ENCODE measurements around the gene ITGB3. TPM values are rescaled to one million over a fixed set of nuclear protein-coding genes. Genes with fewer than 3 reads are reported as not detected.
"Not testable (repeated sequence)": the region's sequence is repeated elsewhere in the genome, so short reads cannot be mapped to it uniquely, and the experiment has no call there.

The ITGB3 gene
- total RNA-seq, 1 experiment from 2014 or later = 3.7 TPM

DNA sequence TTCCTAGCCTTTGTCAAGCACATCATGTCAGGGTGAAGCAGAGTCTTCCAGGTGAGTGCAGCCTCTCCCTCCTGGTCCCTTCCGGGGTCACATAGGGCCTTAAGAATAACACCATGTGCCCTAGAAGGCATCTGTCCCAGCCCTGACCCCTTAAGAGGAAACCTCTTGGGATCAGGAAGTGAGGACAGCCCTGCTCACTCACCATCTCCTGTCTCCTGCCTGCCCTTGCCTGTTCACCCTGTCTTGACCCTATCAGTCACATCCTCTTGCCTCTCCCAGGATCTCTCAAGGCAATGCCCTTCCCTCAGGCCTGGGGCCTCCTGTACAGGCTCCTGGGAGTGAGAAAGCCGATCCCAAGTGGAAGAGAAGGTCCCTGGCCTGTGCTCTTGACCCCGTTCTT is 30.6 kb upstream of the ITGB3 start:
- no peak for DNase-seq (ENCODE audit: low spot score)

DNA sequence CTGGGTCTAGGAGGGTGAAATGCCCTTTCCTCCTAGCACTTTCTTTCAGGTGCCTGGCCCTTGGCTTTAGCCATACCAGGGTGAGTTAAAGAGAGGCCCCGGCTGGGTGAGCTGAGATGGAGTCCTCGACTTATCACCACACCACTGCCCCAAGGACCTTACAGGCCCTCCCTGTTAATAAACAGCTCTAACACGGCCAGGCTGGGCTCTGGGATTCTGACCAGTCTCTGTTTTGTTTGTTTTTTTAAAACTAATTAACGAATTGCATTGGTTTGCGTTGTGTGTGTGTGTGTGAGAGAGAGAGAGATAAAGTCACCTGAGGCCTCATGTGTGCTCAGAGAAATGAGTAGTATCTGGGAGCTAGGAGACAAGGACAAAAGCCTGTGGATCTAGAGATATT is 30.2 kb upstream of the ITGB3 start:
- DNase-seq (ENCODE audit: low spot score) = no peak

DNA sequence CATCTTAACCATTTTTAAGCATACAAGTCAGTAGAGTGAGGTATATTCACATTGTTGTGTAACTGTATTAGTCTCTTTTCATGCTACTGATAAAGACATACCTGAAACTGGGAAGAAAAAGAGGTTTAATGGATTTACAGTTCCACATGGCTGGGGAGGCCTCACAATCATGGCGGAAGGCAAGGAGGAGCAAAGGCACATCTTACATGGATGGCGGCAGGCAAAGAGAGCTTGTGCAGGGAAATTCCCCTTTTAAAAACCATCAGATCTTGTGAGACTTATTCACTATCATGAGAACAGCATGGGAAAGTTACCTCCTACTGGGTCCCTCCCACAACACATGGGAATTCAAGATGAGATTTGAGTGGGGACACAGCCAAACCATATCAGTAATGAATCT is 29.6 kb upstream of the ITGB3 start:
- DNase-seq (ENCODE audit: low spot score) = not testable (repeated sequence)

DNA sequence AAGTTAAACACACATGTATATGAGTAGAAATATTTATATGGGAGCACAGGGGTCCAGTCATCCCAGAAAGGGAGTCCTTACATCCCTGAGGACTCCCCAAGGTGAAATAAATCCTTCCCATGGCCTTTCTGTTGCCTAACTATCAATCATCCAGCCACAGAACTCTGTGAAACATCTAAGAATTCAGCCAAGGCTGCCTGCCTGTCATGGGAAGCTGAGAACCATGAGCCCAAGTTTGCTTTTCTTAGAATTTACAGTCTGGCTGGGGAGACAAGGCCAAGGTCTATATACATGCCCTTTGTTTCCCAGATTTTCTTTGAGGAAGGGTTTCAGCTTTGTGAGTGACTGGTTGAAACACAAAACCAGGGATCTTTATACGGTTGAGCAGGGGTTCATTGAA is 28.7 kb upstream of the ITGB3 start:
- DNase-seq (ENCODE audit: low spot score) = no peak

DNA sequence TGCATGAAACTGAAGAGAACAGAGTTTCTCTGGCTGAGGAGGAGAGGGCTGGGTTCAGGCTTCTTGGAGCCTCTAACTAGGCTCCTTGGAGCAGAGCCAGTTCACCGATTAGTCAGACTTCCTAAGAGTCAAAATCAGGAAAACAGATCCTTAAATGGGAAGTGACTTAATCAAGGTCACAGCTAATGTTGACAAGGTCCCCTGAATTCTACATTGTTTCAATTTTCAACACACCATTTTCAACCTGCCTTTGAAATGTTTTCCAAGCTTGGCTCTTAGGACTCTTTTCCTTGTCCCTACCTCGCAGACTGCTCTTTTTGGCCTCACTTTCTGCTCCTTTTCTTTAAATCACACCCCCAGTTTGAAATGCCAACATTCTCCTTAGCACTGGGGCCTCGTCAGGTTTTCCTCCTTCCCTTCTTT is 28.2 kb upstream of the ITGB3 start:
- DNase-seq (ENCODE audit: low spot score) = peak; percentile 80

DNA sequence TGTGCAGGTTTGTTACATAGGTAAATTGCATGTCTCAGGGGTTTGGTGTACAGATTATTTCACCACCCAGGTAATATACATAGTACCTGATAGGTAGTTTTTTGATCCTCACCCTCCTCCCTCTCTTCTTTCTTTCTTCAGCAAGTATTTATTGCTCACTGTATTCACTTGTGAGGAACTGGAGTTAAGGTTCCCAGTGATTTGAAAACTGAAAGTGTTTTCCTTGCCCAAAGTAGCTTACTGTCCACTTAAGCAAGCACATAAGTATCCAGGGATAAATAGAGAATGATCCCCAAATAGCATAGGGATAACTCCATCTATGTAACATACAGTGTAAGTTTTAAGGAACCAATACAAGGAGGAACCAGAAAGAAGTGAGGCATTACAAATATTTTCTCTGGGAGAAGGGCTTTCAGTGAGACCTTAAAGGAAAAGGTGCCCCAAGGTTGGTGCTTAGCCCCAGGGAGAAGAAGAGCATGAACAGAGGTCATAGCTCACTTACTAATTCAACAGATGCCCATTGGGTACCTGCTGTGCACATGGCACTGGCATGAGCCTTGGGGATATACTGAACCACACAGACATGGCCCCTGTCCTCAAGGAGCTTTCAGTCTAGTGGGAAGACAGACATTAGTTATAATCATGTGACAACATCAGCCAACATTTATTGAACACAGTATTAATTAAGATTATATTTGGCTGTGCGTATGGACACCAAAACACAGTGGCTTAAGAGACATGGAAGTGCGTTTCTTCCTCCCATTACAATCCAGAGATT is 27.5 kb upstream of the ITGB3 start:
- no peak for DNase-seq (ENCODE audit: low spot score)

DNA sequence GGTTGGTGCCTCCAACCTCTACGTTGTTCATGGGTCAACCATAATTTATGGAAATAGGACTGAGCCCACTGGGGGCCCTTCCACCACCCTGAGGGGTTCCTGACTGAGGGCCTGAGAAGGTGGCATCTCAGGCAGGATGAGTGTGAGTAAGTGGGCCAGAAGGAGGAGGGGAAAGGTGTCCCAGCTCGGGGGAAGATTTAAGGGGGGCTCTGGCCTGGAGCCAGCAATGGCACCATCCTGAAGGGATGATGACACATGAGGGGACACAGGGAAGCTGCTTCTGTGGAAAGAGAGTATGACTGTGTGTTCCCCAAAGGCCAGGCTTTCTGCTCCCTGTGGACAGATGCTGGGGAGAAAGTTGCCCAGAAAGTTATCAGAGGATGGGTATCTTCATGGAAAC is 25.8 kb upstream of the ITGB3 start:
- DNase-seq (ENCODE audit: low spot score) = no peak

DNA sequence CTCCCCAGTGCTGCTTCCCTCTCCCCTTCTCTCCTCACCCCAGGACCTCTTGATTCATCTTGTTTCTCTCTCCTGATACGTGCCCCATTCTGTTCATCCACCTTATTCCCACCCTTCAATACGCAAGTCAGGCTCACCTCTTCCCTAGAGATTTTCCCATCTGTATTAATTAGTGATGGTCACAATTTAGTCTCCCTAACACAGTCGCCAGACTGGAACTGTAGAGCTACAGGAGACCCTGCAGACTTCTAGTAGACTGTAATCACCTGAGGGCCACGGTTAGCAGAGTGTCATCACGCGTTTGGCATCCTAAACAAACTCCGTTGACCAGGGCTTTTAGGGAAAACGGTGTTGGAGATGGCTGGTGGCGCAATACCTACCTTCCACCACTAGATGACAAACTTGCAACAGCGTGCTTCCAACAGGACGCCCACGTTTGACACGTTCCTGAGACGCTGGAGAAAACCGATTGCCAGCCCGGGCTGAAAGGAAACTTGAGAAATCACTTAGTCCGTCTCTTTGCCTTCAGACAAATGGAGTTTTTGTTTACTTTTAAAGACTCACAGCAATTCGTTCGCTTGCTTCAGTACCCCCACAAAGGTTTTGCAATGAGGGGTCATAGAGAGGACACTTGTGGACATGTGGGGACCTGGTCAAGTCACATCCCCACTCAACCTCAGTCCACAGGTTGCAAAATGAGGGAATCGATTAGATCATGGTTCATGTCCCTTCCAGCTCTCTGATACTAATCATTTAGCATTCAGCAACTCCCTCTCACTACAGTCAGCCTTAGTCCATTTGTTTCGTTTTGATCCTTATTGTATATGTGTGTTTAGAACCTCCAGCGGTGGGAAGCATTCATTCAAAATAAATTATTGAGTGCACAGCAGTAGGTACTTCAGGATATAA is 23.8 kb upstream of the ITGB3 start:
- peak; percentile 96 for DNase-seq (ENCODE audit: low spot score)

DNA sequence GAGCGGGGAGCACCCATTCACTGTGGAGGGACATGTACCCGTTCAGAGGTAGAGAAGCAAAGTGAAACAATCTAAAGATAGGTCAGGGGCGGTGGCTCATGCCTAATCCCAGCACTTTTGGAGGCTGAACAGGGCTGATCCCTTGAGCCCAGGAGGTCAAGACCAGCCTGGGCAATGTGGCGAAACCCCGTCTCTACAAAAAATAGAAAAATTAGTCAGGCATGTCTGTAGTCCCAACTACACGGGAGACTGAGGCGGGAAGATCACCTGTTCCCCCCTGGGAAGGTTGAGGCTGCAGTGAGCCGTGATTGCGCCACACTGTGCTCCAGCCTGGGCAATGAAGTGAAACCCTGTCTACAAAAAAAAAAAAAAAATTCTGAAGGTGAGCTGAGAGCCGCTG is 22.8 kb upstream of the ITGB3 start:
- no peak for DNase-seq (ENCODE audit: low spot score)

DNA sequence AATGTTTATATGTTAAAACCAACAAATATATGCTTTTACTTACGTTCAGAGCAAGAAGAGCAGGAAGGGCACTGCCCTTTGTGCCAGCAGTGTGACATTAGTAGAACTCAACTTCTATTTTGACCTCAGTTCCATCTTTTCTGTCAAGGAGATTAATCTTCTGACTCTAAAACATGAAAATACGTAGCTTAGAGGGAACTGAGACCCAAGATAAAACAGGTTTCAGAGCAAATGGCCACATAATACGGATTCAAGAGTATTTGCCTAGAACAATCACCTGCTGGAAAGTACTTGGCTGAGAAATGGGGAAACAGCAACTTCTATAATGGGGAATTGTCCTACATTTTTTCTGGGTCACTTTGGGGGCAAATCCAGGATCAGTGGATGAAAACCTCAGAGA is 22.3 kb upstream of the ITGB3 start:
- no peak for DNase-seq (ENCODE audit: low spot score)

DNA sequence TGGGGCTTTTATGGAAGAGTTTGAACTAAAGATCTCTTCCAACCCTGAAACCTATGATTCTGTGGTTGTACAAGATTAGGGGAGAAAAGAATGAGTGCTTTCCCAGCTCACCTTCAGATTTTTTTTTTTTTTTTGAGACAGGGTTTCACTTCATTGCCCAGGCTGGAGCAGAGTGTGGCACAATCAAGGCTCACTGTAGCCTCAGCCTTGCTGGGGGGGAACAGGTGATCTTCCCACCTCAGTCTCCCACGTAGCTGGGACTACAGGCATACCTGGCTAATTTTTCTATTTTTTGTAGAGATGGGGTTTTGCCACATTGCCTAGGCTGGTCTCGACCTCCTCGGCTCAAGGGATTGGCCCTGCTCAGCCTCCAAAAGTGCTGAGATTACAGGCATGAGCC is 21.8 kb upstream of the ITGB3 start:
- DNase-seq (ENCODE audit: low spot score) = no peak

DNA sequence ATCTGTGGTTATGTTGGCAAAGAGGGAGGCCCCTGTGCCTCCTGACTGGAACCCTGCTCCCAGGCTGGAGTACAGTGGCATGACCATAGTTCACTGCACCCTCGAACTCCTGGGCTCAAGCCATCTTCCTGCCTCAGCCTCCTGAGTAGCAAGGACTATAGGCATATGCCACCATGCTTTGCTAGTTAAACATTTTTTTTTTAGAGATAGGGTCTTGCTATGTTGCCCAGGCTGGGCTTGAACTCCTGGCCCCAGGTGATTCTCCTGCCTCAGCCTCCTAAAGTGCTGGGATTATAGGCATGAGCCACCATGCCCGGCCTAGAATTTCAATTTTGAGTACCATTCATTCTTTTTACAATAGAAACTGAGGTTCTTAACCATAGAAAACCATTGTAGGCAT is 21.2 kb upstream of the ITGB3 start:
- no peak for DNase-seq (ENCODE audit: low spot score)

DNA sequence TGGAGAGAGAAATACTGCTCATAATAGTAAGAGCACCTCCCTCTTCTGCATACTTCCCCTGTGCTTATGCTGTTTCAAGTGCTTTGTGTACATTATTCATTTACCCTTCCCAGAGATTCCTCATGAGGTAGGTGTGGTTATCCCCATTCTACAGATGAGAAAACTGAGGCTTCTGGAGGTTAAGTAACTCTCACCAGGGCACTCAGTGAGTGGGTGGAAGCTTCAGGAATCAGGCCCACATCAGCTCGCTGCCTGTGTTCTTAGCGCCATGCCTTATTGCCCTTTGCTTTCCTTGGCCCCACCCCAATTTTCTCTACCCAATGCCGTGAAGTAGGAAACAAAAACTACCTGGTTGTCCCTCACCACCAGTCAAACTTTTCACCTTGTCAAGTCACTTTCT is 18.1 kb upstream of the ITGB3 start:
- no peak for DNase-seq (ENCODE audit: low spot score)

DNA sequence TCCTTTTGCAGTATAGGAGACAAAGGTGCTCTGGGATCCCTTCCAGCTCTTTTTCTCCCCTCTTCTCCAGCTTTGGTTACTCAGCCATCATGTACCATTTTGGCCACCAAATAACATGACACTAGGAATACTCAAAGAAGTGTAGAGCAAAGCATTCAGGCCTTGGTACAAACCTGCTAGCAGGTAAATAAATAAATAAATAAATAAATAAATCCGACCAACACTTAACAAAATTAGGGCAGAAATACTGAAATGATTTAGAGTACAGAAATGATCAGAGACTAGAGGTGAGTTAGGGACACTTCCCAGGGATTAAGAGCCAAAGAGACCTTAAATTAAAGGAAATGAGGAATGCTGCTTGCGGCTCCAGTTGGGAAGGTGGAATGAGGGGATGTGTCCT is 17.7 kb upstream of the ITGB3 start:
- DNase-seq (ENCODE audit: low spot score) = no peak

DNA sequence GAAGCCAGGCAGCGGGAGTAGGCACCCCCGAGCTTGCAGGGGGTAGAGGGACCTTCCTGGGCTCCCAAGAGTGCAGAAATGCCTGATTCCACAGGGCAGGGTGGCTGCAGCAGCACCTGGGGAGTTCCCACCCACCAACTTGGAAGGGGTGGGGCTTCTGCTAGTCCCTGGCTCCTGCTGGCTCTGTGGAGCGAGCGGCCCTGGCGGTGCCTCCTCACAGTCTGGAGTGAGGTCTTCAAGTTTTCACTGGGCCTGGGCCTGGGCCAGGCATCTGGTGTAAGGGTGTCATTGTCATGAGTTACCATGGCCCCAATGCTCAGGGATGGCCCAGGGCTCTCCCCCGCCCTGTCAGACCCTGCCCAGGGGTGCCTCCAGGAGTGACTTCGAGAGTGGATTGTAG is 15.8 kb upstream of the ITGB3 start:
- DNase-seq (ENCODE audit: low spot score) = no peak

DNA sequence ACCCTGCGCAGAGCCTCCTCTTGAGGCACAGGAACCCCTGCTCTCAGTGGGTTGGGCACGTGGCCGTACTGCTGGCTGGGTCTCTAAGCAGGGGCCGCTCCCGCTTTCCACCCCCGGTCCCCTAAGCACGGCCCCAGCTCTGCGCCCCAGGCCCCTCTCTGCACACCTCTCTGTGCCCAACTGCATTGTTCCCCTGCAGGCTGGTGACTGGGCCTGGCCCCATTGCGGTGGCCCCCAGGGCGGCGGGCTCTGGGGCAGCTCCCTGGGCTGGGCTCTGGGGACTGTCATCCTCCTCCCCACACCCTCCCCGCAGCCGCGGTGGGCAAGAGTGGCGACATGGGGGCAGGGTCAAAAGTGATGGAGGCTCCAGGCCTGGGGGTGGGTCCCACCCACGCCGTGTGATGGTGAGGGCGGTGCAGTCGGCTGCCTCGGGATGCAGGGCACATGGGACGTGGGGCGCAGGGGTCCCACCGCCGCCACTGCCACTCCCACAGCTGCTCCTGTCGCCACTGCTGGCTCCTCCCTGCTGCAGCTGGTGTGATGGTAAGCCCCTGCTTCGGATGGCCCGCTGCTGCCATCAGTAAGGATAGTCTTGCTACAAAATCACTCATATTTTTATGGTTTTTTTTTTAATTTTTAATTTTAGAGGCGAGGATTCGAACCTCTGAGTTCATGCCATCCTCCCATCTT is 15.2 kb upstream of the ITGB3 start:
- DNase-seq (ENCODE audit: low spot score) = no peak

DNA sequence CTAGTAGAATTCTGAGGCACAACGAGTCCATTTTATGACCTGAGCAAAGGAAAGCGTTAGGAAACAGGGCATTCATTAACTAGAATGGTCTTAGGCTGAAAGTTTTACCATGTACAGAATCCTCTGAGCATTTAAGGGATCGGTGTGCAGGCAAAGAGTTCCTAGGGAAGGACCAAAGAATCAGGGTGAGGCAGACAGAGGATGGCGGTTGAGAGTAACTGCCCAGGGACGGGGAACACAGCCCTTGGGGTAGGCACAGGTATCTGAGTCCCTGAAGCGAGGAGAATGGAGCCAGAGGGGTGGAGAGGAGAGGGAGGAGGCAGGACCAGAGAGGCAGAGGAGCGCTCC is 14.0 kb upstream of the ITGB3 start:
- DNase-seq (ENCODE audit: low spot score) = no peak

DNA sequence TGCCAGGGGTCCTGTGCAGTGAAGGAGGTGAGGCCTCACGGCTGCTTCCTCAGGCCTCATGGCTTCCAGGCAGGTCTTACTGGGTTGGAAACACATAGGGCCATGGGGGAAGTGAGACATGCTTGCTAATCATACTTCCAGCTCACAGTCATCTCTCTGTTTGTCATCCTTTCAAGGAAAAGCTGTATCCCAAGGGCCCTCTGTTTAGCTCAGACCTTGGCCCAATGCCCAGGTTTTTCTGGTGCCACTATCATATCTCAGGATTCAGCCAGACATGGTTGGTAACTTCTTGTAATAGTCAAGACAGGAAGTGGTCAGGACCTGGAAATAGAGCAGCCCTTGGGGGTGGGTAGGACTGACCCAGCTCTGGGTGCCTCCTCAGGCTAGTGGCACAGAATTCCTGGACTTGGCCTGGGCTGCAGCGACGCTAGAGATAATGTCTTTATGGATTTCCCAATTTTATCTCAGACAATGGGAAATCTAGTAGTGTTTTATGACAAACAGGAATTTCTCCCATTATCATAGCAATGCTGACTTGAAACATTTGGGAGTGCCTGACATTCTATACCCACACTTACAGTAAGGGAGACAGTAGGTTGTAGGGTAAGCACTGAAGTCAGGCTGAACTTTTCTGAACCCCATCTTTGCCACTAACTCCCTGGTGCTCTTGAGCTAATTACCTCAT is 13.5 kb upstream of the ITGB3 start:
- DNase-seq (ENCODE audit: low spot score) = peak; percentile 99

DNA sequence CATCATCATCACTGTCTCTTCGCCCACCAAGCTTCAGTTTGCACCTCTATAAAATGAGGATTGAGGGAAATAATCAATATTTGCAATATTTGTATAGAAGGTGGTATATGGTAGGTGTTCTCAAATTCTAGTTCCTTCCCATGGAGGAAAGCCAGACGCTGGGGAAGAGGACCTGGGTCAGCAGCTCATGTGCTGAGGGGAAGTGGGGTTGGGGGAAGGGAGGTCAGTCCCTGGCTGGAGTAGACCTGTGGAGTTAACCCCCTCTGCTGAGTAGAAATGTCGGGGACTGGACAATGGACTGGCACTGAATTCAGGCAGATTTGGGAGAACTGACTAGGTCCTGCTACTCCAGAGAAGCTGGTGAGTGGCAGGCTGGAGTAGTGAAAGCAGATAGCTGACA is 12.8 kb upstream of the ITGB3 start:
- DNase-seq (ENCODE audit: low spot score) = no peak

DNA sequence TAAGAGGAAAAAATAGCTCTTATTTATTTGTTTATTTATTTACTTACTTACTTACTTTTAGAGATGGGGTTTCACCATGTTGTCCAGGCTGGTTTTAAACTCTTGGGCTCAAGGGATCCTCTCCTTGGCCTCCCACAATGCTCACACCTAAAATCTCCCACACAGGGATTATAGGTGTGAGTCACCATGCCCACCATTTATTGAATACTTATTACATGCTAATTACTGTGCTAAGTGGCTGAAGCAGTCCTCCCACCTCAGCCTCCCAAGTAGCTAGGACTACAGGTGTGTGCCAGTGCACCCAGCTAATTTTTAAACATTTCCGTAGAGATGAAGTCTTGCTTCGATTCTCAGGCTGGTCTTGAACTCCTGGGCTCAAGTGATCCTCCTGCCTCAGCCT is 11.0 kb upstream of the ITGB3 start:
- DNase-seq (ENCODE audit: low spot score) = no peak

DNA sequence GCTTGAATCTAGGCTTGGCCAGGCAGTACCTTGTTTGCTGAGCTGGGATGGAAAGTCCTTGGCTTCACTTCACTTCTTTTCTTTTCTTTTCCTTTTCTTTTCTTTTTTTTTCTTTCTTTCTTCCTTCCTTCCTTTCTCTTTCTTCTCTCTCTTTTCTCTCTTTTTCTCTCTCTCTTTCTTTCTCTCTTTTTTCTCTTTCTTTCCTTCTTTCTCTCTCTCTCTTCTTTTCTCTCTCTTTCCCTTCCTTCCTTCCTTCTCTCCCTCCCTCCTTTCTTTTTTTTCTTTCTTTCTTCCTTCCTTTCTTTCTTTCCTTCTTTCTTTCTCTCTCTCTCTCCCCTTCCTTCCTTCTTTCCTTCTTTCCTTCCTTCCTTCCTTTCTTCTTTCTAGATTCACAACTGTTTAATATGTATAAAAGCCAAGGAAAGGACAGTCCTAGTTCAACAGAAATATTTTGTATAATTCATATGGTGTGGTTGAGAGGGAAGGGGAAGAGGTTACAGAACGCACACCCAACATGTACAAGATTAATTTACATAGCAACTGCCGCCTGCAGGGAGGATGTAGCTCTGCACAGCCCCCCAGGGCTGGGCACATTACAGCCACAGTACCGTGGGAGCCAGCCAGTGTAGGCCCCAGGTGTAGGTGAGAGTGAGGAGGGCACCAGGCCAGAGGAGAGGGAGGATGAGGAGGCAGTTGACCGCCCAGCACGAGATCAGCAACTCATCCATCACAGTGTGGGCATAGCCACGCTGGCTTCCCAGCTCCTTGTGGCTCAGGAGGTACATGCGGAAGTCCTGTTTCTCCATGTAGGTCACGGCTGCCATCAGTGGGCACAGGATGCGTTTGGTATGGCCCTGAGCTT is 9.7 kb upstream of the ITGB3 start:
- DNase-seq (ENCODE audit: low spot score) = no peak

Measured in H4 (cell line).